ENCODE results near the gene TUT7. TPM values are rescaled to one million over a fixed set of nuclear protein-coding genes. Genes with fewer than 3 reads are reported as not detected.

The TUT7 gene
- total and polyA plus RNA-seq, 2 experiments from 2014 or later, result 21.4 to 23.8 TPM

DNA sequence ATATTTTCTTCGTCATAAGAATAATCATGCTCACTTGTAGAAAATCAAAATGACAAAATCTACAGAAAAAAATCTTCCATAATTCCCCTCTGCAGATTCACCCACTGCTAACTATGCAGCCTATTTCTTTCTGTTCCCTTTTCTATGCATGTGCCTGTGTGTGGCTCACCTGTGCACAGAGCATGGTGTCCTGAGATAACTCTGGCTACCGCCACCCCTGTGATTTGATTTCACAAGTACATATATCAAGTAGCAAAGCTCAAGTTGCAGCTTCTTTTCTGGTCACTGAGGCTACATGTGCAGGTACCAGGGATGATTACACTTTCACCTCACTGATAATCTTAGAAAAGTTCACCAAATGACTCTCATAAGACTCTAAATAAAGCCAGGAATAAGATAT, 53.5 kb downstream of the TUT7 start:
- no peaks in the 10 kb centered on the region for H3F3A ChIP-seq (replicated peaks; ENCODE audit: low read depth)
- H3K9me2 ChIP-seq (ENCODE audit: insufficient read depth), result no peaks in the 10 kb centered on the region
- TF ChIP-seq STAT1 (IDR thresholded peaks at IDR 0.05; ENCODE audit: unreplicated experiment) (no peak), EZH2phosphoT487 (IDR thresholded peaks at IDR 0.05; ENCODE audit: unreplicated experiment) (no peak), POLR2AphosphoS5 (IDR thresholded peaks at IDR 0.05; ENCODE audit: low read depth) (no peak), ZNF331 (CRISPR knock-in tag; IDR thresholded peaks at IDR 0.05; ENCODE audit: low read depth) (no peak), ZNF114 (CRISPR knock-in tag; IDR thresholded peaks at IDR 0.05) (no peak), NANOG (IDR thresholded peaks at IDR 0.05; ENCODE audit: borderline replicate concordance) (no peak), EZH2 (IDR thresholded peaks at IDR 0.05; ENCODE audit: low read depth, unreplicated experiment) (no peak), JUNB (IDR thresholded peaks at IDR 0.05; ENCODE audit: unreplicated experiment) (no peak), CREB1 (CRISPR knock-in tag; IDR thresholded peaks at IDR 0.05; ENCODE audit: low read depth) (no peak)
- TF ChIP-seq, protein P1, sequence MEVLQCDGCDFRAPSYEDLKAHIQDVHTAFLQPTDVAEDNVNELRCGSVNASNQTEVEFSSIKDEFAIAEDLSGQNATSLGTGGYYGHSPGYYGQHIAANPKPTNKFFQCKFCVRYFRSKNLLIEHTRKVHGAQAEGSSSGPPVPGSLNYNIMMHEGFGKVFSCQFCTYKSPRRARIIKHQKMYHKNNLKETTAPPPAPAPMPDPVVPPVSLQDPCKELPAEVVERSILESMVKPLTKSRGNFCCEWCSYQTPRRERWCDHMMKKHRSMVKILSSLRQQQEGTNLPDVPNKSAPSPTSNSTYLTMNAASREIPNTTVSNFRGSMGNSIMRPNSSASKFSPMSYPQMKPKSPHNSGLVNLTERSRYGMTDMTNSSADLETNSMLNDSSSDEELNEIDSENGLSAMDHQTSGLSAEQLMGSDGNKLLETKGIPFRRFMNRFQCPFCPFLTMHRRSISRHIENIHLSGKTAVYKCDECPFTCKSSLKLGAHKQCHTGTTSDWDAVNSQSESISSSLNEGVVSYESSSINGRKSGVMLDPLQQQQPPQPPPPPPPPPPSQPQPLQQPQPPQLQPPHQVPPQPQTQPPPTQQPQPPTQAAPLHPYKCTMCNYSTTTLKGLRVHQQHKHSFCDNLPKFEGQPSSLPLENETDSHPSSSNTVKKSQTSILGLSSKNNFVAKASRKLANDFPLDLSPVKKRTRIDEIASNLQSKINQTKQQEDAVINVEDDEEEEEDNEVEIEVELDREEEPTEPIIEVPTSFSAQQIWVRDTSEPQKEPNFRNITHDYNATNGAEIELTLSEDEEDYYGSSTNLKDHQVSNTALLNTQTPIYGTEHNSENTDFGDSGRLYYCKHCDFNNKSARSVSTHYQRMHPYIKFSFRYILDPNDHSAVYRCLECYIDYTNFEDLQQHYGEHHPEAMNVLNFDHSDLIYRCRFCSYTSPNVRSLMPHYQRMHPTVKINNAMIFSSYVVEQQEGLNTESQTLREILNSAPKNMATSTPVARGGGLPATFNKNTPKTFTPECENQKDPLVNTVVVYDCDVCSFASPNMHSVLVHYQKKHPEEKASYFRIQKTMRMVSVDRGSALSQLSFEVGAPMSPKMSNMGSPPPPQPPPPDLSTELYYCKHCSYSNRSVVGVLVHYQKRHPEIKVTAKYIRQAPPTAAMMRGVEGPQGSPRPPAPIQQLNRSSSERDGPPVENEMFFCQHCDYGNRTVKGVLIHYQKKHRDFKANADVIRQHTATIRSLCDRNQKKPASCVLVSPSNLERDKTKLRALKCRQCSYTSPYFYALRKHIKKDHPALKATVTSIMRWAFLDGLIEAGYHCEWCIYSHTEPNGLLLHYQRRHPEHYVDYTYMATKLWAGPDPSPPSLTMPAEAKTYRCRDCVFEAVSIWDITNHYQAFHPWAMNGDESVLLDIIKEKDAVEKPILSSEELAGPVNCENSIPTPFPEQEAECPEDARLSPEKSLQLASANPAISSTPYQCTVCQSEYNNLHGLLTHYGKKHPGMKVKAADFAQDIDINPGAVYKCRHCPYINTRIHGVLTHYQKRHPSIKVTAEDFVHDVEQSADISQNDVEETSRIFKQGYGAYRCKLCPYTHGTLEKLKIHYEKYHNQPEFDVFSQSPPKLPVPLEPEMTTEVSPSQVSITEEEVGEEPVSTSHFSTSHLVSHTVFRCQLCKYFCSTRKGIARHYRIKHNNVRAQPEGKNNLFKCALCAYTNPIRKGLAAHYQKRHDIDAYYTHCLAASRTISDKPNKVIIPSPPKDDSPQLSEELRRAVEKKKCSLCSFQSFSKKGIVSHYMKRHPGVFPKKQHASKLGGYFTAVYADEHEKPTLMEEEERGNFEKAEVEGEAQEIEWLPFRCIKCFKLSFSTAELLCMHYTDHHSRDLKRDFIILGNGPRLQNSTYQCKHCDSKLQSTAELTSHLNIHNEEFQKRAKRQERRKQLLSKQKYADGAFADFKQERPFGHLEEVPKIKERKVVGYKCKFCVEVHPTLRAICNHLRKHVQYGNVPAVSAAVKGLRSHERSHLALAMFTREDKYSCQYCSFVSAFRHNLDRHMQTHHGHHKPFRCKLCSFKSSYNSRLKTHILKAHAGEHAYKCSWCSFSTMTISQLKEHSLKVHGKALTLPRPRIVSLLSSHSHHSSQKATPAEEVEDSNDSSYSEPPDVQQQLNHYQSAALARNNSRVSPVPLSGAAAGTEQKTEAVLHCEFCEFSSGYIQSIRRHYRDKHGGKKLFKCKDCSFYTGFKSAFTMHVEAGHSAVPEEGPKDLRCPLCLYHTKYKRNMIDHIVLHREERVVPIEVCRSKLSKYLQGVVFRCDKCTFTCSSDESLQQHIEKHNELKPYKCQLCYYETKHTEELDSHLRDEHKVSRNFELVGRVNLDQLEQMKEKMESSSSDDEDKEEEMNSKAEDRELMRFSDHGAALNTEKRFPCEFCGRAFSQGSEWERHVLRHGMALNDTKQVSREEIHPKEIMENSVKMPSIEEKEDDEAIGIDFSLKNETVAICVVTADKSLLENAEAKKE (CRISPR knock-in tag; IDR thresholded peaks at IDR 0.05), result no peak
- TF ChIP-seq, protein P2, sequence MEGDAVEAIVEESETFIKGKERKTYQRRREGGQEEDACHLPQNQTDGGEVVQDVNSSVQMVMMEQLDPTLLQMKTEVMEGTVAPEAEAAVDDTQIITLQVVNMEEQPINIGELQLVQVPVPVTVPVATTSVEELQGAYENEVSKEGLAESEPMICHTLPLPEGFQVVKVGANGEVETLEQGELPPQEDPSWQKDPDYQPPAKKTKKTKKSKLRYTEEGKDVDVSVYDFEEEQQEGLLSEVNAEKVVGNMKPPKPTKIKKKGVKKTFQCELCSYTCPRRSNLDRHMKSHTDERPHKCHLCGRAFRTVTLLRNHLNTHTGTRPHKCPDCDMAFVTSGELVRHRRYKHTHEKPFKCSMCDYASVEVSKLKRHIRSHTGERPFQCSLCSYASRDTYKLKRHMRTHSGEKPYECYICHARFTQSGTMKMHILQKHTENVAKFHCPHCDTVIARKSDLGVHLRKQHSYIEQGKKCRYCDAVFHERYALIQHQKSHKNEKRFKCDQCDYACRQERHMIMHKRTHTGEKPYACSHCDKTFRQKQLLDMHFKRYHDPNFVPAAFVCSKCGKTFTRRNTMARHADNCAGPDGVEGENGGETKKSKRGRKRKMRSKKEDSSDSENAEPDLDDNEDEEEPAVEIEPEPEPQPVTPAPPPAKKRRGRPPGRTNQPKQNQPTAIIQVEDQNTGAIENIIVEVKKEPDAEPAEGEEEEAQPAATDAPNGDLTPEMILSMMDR (conservative IDR thresholded peaks at IDR 0.05; ENCODE audit: low read depth in 2 of 2), result no peak
- TF ChIP-seq, protein P3, sequence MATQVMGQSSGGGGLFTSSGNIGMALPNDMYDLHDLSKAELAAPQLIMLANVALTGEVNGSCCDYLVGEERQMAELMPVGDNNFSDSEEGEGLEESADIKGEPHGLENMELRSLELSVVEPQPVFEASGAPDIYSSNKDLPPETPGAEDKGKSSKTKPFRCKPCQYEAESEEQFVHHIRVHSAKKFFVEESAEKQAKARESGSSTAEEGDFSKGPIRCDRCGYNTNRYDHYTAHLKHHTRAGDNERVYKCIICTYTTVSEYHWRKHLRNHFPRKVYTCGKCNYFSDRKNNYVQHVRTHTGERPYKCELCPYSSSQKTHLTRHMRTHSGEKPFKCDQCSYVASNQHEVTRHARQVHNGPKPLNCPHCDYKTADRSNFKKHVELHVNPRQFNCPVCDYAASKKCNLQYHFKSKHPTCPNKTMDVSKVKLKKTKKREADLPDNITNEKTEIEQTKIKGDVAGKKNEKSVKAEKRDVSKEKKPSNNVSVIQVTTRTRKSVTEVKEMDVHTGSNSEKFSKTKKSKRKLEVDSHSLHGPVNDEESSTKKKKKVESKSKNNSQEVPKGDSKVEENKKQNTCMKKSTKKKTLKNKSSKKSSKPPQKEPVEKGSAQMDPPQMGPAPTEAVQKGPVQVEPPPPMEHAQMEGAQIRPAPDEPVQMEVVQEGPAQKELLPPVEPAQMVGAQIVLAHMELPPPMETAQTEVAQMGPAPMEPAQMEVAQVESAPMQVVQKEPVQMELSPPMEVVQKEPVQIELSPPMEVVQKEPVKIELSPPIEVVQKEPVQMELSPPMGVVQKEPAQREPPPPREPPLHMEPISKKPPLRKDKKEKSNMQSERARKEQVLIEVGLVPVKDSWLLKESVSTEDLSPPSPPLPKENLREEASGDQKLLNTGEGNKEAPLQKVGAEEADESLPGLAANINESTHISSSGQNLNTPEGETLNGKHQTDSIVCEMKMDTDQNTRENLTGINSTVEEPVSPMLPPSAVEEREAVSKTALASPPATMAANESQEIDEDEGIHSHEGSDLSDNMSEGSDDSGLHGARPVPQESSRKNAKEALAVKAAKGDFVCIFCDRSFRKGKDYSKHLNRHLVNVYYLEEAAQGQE (IDR thresholded peaks at IDR 0.05; ENCODE audit: unreplicated experiment), result no peak
- TF ChIP-seq, protein P4, sequence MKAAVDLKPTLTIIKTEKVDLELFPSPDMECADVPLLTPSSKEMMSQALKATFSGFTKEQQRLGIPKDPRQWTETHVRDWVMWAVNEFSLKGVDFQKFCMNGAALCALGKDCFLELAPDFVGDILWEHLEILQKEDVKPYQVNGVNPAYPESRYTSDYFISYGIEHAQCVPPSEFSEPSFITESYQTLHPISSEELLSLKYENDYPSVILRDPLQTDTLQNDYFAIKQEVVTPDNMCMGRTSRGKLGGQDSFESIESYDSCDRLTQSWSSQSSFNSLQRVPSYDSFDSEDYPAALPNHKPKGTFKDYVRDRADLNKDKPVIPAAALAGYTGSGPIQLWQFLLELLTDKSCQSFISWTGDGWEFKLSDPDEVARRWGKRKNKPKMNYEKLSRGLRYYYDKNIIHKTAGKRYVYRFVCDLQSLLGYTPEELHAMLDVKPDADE (IDR thresholded peaks at IDR 0.05), result no peak
- peaks cover 3% of the 10 kb centered on the region; the same call in 1 of the 2 replicates for H3K36me3 ChIP-seq (ENCODE audit: insufficient read depth)
- no peak overlapping the region for H3K4me3 ChIP-seq
- no peak overlapping the region for H3K4me2 ChIP-seq
- Mint-ChIP-seq H3K27ac (peak overlapping the region; percentile 38; the same call in 1 of the 2 replicates), H3K27me3 (ENCODE audit: insufficient read depth, low read depth, poor library complexity) (no peaks in the 10 kb centered on the region), H3K4me3 (no peak overlapping the region), H3K4me1 (peaks cover 20% of the 10 kb centered on the region), H3K9me3 (no peaks in the 10 kb centered on the region), H3K36me3 (ENCODE audit: low read depth) (peaks cover 36% of the 10 kb centered on the region)
- H2AFZ ChIP-seq, result no peak overlapping the region
- DNase-seq (ENCODE audit: low spot score) (no peak), ATAC-seq (no peak)
- H3K27me3 ChIP-seq (ENCODE audit: insufficient read depth), result no peaks in the 10 kb centered on the region
- H3K4me1 ChIP-seq (ENCODE audit: insufficient read depth), result peaks cover 22% of the 10 kb centered on the region
- no peaks in the 10 kb centered on the region for H3K79me2 ChIP-seq (replicated peaks; ENCODE audit: insufficient read depth)
- no peak overlapping the region for H3K27ac ChIP-seq (ENCODE audit: low read depth)
- H4K20me1 ChIP-seq (replicated peaks; ENCODE audit: insufficient read depth), result no peaks in the 10 kb centered on the region

Data from GM23338 (cell line).